Measurements from ENCODE around the gene DOCK9. TPM values are rescaled to one million over a fixed set of nuclear protein-coding genes. Genes with fewer than 3 reads are reported as not detected.

DOCK9 gene
- total RNA-seq, 1 experiment from 2014 or later, result 36.6 TPM

DNA sequence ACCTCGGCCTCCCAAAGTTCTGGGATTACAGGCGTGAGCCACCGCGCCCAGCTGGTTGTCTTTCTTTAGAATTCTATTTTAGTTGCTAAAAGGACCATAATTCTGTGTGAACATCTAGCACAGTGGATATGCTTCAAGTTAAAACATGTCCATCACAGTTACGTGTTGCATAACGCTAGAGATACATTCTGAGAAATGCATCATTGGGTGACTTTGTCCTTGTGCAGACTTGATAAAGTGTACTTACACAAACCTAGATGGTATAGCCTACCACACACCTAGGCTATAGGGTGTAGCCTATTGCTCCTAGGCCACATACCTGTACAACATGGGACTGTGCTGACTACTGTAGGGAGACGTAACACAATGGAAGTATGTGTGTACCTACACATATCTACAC lies 35.4 kb downstream of the DOCK9 start:
- Mint-ChIP-seq H3K9me3 (no peaks in the 10 kb centered on the region), H3K4me1 (peaks cover 44% of the 10 kb centered on the region), H3K4me3 (no peak overlapping the region), H3K27ac (no peak overlapping the region), H3K36me3 (no peaks in the 10 kb centered on the region), H3K27me3 (ENCODE audit: low read depth) (no peaks in the 10 kb centered on the region)
- CTCF ChIA-PET, result no interaction called here
- no peak for ATAC-seq
- TF ChIP-seq, protein P1, sequence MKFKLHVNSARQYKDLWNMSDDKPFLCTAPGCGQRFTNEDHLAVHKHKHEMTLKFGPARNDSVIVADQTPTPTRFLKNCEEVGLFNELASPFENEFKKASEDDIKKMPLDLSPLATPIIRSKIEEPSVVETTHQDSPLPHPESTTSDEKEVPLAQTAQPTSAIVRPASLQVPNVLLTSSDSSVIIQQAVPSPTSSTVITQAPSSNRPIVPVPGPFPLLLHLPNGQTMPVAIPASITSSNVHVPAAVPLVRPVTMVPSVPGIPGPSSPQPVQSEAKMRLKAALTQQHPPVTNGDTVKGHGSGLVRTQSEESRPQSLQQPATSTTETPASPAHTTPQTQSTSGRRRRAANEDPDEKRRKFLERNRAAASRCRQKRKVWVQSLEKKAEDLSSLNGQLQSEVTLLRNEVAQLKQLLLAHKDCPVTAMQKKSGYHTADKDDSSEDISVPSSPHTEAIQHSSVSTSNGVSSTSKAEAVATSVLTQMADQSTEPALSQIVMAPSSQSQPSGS (CRISPR knock-in tag; IDR thresholded peaks at IDR 0.05; ENCODE audit: borderline replicate concordance, low read depth), result no peak
- TF ChIP-seq, protein P2, sequence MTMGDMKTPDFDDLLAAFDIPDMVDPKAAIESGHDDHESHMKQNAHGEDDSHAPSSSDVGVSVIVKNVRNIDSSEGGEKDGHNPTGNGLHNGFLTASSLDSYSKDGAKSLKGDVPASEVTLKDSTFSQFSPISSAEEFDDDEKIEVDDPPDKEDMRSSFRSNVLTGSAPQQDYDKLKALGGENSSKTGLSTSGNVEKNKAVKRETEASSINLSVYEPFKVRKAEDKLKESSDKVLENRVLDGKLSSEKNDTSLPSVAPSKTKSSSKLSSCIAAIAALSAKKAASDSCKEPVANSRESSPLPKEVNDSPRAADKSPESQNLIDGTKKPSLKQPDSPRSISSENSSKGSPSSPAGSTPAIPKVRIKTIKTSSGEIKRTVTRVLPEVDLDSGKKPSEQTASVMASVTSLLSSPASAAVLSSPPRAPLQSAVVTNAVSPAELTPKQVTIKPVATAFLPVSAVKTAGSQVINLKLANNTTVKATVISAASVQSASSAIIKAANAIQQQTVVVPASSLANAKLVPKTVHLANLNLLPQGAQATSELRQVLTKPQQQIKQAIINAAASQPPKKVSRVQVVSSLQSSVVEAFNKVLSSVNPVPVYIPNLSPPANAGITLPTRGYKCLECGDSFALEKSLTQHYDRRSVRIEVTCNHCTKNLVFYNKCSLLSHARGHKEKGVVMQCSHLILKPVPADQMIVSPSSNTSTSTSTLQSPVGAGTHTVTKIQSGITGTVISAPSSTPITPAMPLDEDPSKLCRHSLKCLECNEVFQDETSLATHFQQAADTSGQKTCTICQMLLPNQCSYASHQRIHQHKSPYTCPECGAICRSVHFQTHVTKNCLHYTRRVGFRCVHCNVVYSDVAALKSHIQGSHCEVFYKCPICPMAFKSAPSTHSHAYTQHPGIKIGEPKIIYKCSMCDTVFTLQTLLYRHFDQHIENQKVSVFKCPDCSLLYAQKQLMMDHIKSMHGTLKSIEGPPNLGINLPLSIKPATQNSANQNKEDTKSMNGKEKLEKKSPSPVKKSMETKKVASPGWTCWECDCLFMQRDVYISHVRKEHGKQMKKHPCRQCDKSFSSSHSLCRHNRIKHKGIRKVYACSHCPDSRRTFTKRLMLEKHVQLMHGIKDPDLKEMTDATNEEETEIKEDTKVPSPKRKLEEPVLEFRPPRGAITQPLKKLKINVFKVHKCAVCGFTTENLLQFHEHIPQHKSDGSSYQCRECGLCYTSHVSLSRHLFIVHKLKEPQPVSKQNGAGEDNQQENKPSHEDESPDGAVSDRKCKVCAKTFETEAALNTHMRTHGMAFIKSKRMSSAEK (CRISPR knock-in tag; IDR thresholded peaks at IDR 0.05; ENCODE audit: borderline replicate concordance), result no peak
- TF ChIP-seq, protein P3, sequence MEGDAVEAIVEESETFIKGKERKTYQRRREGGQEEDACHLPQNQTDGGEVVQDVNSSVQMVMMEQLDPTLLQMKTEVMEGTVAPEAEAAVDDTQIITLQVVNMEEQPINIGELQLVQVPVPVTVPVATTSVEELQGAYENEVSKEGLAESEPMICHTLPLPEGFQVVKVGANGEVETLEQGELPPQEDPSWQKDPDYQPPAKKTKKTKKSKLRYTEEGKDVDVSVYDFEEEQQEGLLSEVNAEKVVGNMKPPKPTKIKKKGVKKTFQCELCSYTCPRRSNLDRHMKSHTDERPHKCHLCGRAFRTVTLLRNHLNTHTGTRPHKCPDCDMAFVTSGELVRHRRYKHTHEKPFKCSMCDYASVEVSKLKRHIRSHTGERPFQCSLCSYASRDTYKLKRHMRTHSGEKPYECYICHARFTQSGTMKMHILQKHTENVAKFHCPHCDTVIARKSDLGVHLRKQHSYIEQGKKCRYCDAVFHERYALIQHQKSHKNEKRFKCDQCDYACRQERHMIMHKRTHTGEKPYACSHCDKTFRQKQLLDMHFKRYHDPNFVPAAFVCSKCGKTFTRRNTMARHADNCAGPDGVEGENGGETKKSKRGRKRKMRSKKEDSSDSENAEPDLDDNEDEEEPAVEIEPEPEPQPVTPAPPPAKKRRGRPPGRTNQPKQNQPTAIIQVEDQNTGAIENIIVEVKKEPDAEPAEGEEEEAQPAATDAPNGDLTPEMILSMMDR (IDR thresholded peaks at IDR 0.05), result no peak
- TF ChIP-seq ZNF232 (CRISPR knock-in tag; IDR thresholded peaks at IDR 0.05) (no peak), NFATC4 (CRISPR knock-in tag; IDR thresholded peaks at IDR 0.05) (no peak), CREB1 (CRISPR knock-in tag; IDR thresholded peaks at IDR 0.05) (no peak), ZNF396 (CRISPR knock-in tag; IDR thresholded peaks at IDR 0.05; ENCODE audit: borderline replicate concordance) (no peak), HMGA2 (CRISPR knock-in tag; IDR thresholded peaks at IDR 0.05) (no peak), ZBTB21 (CRISPR knock-in tag; IDR thresholded peaks at IDR 0.05; ENCODE audit: borderline replicate concordance) (no peak)
- TF ChIP-seq, protein P4, sequence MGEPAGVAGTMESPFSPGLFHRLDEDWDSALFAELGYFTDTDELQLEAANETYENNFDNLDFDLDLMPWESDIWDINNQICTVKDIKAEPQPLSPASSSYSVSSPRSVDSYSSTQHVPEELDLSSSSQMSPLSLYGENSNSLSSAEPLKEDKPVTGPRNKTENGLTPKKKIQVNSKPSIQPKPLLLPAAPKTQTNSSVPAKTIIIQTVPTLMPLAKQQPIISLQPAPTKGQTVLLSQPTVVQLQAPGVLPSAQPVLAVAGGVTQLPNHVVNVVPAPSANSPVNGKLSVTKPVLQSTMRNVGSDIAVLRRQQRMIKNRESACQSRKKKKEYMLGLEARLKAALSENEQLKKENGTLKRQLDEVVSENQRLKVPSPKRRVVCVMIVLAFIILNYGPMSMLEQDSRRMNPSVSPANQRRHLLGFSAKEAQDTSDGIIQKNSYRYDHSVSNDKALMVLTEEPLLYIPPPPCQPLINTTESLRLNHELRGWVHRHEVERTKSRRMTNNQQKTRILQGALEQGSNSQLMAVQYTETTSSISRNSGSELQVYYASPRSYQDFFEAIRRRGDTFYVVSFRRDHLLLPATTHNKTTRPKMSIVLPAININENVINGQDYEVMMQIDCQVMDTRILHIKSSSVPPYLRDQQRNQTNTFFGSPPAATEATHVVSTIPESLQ (CRISPR knock-in tag; IDR thresholded peaks at IDR 0.05), result no peak
- TF ChIP-seq, protein P5, sequence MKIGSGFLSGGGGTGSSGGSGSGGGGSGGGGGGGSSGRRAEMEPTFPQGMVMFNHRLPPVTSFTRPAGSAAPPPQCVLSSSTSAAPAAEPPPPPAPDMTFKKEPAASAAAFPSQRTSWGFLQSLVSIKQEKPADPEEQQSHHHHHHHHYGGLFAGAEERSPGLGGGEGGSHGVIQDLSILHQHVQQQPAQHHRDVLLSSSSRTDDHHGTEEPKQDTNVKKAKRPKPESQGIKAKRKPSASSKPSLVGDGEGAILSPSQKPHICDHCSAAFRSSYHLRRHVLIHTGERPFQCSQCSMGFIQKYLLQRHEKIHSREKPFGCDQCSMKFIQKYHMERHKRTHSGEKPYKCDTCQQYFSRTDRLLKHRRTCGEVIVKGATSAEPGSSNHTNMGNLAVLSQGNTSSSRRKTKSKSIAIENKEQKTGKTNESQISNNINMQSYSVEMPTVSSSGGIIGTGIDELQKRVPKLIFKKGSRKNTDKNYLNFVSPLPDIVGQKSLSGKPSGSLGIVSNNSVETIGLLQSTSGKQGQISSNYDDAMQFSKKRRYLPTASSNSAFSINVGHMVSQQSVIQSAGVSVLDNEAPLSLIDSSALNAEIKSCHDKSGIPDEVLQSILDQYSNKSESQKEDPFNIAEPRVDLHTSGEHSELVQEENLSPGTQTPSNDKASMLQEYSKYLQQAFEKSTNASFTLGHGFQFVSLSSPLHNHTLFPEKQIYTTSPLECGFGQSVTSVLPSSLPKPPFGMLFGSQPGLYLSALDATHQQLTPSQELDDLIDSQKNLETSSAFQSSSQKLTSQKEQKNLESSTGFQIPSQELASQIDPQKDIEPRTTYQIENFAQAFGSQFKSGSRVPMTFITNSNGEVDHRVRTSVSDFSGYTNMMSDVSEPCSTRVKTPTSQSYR (CRISPR knock-in tag; IDR thresholded peaks at IDR 0.05), result no peak
- TF ChIP-seq, protein P6, sequence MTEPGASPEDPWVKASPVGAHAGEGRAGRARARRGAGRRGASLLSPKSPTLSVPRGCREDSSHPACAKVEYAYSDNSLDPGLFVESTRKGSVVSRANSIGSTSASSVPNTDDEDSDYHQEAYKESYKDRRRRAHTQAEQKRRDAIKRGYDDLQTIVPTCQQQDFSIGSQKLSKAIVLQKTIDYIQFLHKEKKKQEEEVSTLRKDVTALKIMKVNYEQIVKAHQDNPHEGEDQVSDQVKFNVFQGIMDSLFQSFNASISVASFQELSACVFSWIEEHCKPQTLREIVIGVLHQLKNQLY (CRISPR knock-in tag; IDR thresholded peaks at IDR 0.05), result no peak
- TF ChIP-seq, protein P7, sequence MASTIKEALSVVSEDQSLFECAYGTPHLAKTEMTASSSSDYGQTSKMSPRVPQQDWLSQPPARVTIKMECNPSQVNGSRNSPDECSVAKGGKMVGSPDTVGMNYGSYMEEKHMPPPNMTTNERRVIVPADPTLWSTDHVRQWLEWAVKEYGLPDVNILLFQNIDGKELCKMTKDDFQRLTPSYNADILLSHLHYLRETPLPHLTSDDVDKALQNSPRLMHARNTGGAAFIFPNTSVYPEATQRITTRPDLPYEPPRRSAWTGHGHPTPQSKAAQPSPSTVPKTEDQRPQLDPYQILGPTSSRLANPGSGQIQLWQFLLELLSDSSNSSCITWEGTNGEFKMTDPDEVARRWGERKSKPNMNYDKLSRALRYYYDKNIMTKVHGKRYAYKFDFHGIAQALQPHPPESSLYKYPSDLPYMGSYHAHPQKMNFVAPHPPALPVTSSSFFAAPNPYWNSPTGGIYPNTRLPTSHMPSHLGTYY (CRISPR knock-in tag; IDR thresholded peaks at IDR 0.05), result no peak
- TF ChIP-seq, protein P8, sequence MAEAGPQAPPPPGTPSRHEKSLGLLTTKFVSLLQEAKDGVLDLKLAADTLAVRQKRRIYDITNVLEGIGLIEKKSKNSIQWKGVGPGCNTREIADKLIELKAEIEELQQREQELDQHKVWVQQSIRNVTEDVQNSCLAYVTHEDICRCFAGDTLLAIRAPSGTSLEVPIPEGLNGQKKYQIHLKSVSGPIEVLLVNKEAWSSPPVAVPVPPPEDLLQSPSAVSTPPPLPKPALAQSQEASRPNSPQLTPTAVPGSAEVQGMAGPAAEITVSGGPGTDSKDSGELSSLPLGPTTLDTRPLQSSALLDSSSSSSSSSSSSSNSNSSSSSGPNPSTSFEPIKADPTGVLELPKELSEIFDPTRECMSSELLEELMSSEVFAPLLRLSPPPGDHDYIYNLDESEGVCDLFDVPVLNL (CRISPR knock-in tag; IDR thresholded peaks at IDR 0.05; ENCODE audit: borderline replicate concordance, low read depth), result no peak
- no peak for DNase-seq (ENCODE audit: low spot score)
- POLR2A ChIA-PET, result no interaction called here

All from WTC11 (cell line).